ENCODE results near the gene IP6K3. TPM values are rescaled to one million over a fixed set of nuclear protein-coding genes. Genes with fewer than 3 reads are reported as not detected.

IP6K3 gene
- total RNA-seq, 4 donors from 2014 or later, result 1.9 to 6.1 (median 5.5) TPM; not detected in 1

GRCh38 chr6:33699739-33700138, 47.0 kb downstream of the IP6K3 start:
- Histone ChIP-seq H3K36me3 (no peaks in the 10 kb centered on the region), H3K27ac (peak overlapping the region in 1 of 2 donors; percentile 2), H3K9me3 (no peaks in the 10 kb centered on the region), H3K4me3 (no peak overlapping the region), H3K27me3 (no peaks in the 10 kb centered on the region), H3K4me1 (peaks cover 0 to 17% of the 10 kb centered on the region in 2 donors)
- no peak for TF ChIP-seq POLR2A (IDR thresholded peaks at IDR 0.05)
- TF ChIP-seq, protein P1, sequence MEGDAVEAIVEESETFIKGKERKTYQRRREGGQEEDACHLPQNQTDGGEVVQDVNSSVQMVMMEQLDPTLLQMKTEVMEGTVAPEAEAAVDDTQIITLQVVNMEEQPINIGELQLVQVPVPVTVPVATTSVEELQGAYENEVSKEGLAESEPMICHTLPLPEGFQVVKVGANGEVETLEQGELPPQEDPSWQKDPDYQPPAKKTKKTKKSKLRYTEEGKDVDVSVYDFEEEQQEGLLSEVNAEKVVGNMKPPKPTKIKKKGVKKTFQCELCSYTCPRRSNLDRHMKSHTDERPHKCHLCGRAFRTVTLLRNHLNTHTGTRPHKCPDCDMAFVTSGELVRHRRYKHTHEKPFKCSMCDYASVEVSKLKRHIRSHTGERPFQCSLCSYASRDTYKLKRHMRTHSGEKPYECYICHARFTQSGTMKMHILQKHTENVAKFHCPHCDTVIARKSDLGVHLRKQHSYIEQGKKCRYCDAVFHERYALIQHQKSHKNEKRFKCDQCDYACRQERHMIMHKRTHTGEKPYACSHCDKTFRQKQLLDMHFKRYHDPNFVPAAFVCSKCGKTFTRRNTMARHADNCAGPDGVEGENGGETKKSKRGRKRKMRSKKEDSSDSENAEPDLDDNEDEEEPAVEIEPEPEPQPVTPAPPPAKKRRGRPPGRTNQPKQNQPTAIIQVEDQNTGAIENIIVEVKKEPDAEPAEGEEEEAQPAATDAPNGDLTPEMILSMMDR (IDR thresholded peaks at IDR 0.05), result no peak
- no peak for DNase-seq
- intact Hi-C loops (cut with DNase I; ENCODE audit: low total_unique reads), result loop anchor here (10.0 kb wide), 1 partner anchor 115 kb away; the partner anchor contains the start of gene BAK1

DNA sequence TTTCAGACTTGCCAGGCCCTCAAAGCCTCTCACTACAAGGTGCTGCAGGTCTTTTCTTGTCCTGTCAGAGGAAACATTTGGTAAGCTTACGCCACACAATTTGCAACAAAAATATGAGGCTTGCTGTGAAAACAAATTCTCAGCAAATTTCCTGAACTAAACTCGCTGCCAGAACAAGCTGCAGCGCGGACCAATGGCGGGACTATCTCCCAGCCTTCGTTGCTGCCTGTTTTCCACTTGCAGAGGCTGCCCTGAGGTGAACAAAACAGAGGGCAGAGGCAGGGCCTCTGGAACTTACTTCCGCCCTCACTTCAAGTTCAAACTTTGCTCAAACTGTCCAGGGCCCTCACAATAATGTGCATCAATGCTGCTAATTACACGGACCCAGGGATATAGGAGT, 47.6 kb downstream of the IP6K3 start:
- no peak overlapping the region for H3K4me3 ChIP-seq
- no peak for TF ChIP-seq POLR2A (IDR thresholded peaks at IDR 0.05)
- TF ChIP-seq, protein P1 (IDR thresholded peaks at IDR 0.05), result no peak
- no peaks in the 10 kb centered on the region for H3K9me3 ChIP-seq
- peak overlapping the region in 1 of 2 donors; percentile 2 for H3K27ac ChIP-seq
- H3K27me3 ChIP-seq, result no peaks in the 10 kb centered on the region
- H3K36me3 ChIP-seq, result no peaks in the 10 kb centered on the region
- peaks cover 0 to 17% of the 10 kb centered on the region in 2 donors for H3K4me1 ChIP-seq
- no peak for DNase-seq
- intact Hi-C loops (cut with DNase I; ENCODE audit: low total_unique reads), result loop anchor here (10.0 kb wide), 1 partner anchor 114 kb away; the partner anchor contains the start of gene BAK1

GRCh38 chr6:33698494-33698893, 48.2 kb downstream of the IP6K3 start:
- intact Hi-C loops (cut with DNase I; ENCODE audit: low total_unique reads), result loop anchor here (10.0 kb wide), 1 partner anchor 114 kb away; the partner anchor contains the start of gene BAK1
- H3K36me3 ChIP-seq, result no peaks in the 10 kb centered on the region
- no peak overlapping the region for H3K4me3 ChIP-seq
- H3K27ac ChIP-seq, result no peak overlapping the region
- peaks cover 0 to 17% of the 10 kb centered on the region in 2 donors for H3K4me1 ChIP-seq
- H3K27me3 ChIP-seq, result no peaks in the 10 kb centered on the region
- no peak for DNase-seq
- no peaks in the 10 kb centered on the region for H3K9me3 ChIP-seq
- no peak for TF ChIP-seq POLR2A (IDR thresholded peaks at IDR 0.05)
- TF ChIP-seq, protein P1 (IDR thresholded peaks at IDR 0.05), result no peak

DNA sequence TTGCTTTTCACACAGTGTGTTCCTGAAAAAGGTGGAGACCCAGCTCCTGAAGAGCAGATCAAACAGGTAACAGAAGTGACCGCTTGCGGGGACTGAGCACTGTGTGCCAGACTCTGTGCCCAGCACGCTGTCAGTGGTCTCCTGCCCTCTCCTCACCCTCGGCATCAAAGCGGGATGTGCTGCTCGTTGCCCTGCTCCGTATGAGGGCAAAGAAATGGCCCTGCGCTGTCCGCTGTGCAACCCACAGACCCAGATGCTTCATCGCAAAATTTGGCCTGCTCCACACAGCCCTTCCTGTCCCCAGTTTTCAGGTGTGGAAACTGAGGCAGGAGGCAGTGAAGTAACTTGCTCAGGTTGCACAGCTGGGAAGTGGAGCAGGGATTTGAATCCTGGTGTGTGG, 48.9 kb downstream of the IP6K3 start:
- intact Hi-C loops (cut with DNase I; ENCODE audit: low total_unique reads), result loop anchor here (10.0 kb wide), 1 partner anchor 113 kb away; the partner anchor contains the start of gene BAK1
- no peak overlapping the region for H3K27ac ChIP-seq
- no peak overlapping the region for H3K4me3 ChIP-seq
- no peaks in the 10 kb centered on the region for H3K9me3 ChIP-seq
- H3K4me1 ChIP-seq, result peaks cover 0 to 17% of the 10 kb centered on the region in 2 donors
- no peak for TF ChIP-seq POLR2A (IDR thresholded peaks at IDR 0.05)
- TF ChIP-seq, protein P1 (IDR thresholded peaks at IDR 0.05), result no peak
- no peaks in the 10 kb centered on the region for H3K36me3 ChIP-seq
- no peaks in the 10 kb centered on the region for H3K27me3 ChIP-seq
- no peak for DNase-seq

DNA sequence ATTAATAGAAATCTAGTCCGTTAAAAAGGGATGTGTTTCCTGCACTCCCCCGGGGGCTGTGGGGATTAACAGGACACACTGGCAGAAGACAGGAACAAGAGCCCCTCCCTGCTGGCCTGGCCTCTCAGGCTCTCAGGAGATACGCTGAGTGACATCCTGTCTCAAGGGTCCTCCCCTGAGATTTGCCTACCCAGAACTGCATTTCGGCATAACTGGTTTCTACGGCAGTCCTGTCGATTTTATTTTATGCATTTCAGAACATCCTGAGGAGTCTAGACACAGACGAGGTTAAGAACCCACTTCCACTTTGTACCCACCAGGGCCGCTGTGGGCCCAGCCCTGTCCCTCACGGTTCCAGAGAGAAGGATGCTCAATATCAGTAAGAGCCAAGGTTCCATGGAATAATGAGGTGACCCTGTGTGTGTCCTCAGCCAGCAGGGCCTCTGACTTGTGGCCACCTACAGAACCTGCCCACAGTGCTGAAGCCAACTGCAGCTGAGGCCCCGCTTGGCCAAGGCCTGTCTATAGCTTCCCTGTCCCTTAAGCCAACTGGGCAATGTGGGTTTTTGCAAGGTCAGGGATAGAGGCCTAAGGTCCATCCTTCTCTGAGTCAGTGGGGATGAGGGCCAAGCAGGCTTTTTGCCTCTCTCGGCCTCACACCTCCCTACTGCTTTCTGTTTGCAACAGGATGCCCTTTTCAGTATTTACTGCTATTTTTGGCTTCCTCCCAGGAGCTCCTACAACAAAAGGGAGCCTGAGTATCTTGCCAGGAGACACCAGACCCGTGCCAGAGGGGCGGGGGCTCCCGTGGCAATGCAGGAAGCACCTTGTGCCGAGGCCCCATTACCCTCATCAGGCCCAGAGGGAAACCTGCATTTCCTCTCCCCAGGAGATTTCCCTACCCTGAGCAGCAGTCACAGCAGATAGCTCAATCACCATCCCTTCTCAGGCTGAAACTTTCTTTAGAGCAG, 49.9 kb downstream of the IP6K3 start:
- DNase-seq, result peak; percentile 56 to 66
- TF ChIP-seq, protein P1 (IDR thresholded peaks at IDR 0.05), result no peak
- no peak for TF ChIP-seq POLR2A (IDR thresholded peaks at IDR 0.05)
- H3K36me3 ChIP-seq, result no peaks in the 10 kb centered on the region

More for the DNA sequence above, 49.9 kb downstream of the IP6K3 start:
- Histone ChIP-seq H3K27ac (peak overlapping the region; percentile 50 to 64), H3K4me3 (no peak overlapping the region), H3K27me3 (no peaks in the 10 kb centered on the region), H3K4me1 (peaks cover 0 to 17% of the 10 kb centered on the region in 2 donors), H3K9me3 (no peaks in the 10 kb centered on the region)
- intact Hi-C loops (cut with DNase I; ENCODE audit: low total_unique reads), result loop anchor here (10.0 kb wide), 1 partner anchor 112 kb away; the partner anchor contains the start of gene BAK1
